Neuronal stem cell (in vitro differentiated cells): Measurements from ENCODE around the gene RNF214.

Experiments
- DNase-seq: peaks from one replicate; pipeline ENCODE4 v3.0.0-alpha.2; 2013; ENCODE audit warnings: low spot score
- H2AFZ ChIP-seq: one replicate; pipeline ENCODE4 v1.6.1; 2013; ENCODE audit warnings: mild to moderate bottlenecking, low read length, inconsistent platforms
- H2AK5ac ChIP-seq: 2 replicates; pipeline ENCODE4 v1.6.1; 2013; ENCODE audit warnings: low read depth, mild to moderate bottlenecking, inconsistent platforms, low read length, moderate library complexity, mixed read lengths
- H2BK120ac ChIP-seq: 2 replicates; pipeline ENCODE4 v1.6.1; 2013; ENCODE audit warnings: low read depth, mild to moderate bottlenecking, inconsistent platforms, low read length, moderate library complexity, mixed read lengths
- H2BK12ac ChIP-seq: one replicate; pipeline ENCODE4 v1.6.1; 2013; ENCODE audit warnings: low read length, inconsistent platforms
- H2BK15ac ChIP-seq: 2 replicates; pipeline ENCODE4 v1.6.1; 2013; ENCODE audit warnings: mild to moderate bottlenecking, low read length, inconsistent platforms, mixed read lengths
- H2BK5ac ChIP-seq: one replicate; pipeline ENCODE4 v1.6.1; 2013; ENCODE audit warnings: inconsistent platforms, mild to moderate bottlenecking, low read length, moderate library complexity
- H3K14ac ChIP-seq: one replicate; pipeline ENCODE4 v1.6.1; 2013; ENCODE audit warnings: low read length, inconsistent platforms
- H3K18ac ChIP-seq: 2 replicates; pipeline ENCODE4 v1.6.1; 2013; ENCODE audit warnings: low read length, inconsistent platforms
- H3K23ac ChIP-seq: 2 replicates; pipeline ENCODE4 v1.6.1; 2013; ENCODE audit warnings: low read depth, mild to moderate bottlenecking, mixed read lengths, low read length, inconsistent platforms; ENCODE audit not compliant: poor library complexity
- H3K27ac ChIP-seq: replicated peaks from 3 replicates; pipeline ENCODE4 v1.5.1; 2013; ENCODE audit warnings: low read length, inconsistent platforms
- H3K27me3 ChIP-seq, 3 experiments: 2 replicates each; pipeline ENCODE4 v1.6.1; 2013; ENCODE audit warnings: low read length in 3 of 3, mild to moderate bottlenecking in 2 of 3, inconsistent platforms in 1 of 3, low read depth in 1 of 3, mixed read lengths in 1 of 3, moderate library complexity in 1 of 3; ENCODE audit not compliant: control insufficient read depth in 3 of 3, insufficient read depth in 3 of 3
- H3K36me3 ChIP-seq, 2 donors: replicated peaks in 1 of 2; 2 replicates each; pipeline ENCODE4 v1.6.1; 2013; ENCODE audit warnings: low read length in 2 of 2; ENCODE audit not compliant: control insufficient read depth in 2 of 2, insufficient read depth in 2 of 2
- H3K4ac ChIP-seq: 2 replicates; pipeline ENCODE4 v1.6.1; 2013; ENCODE audit warnings: inconsistent platforms, mild to moderate bottlenecking, low read length, moderate library complexity
- H3K4me1 ChIP-seq, 2 donors: 1 replicate in 1 of 2; 2 replicates in 1 of 2; pipeline ENCODE4 v1.6.1; 2013; ENCODE audit warnings: low read length in 2 of 2, low read depth in 1 of 2; ENCODE audit not compliant: control insufficient read depth in 2 of 2, insufficient read depth in 1 of 2
- H3K4me2 ChIP-seq: one replicate; pipeline ENCODE4 v1.6.1; 2013; ENCODE audit warnings: mild to moderate bottlenecking, low read length, inconsistent platforms; ENCODE audit not compliant: insufficient read depth, poor library complexity, severe bottlenecking
- H3K4me3 ChIP-seq, 2 donors: 2 replicates each; pipeline ENCODE4 v1.5.1; 2013; ENCODE audit warnings: low read length in 2 of 2, mild to moderate bottlenecking in 2 of 2, inconsistent platforms in 1 of 2, moderate library complexity in 1 of 2
- H3K79me1 ChIP-seq: one replicate; pipeline ENCODE4 v1.6.1; 2013; ENCODE audit warnings: low read depth, mild to moderate bottlenecking, inconsistent platforms, low read length, moderate library complexity
- H3K9ac ChIP-seq: one replicate; pipeline ENCODE4 v1.6.1; 2013; ENCODE audit warnings: mild to moderate bottlenecking, low read depth, low read length, inconsistent platforms; ENCODE audit not compliant: poor library complexity
- H3K9me3 ChIP-seq, 2 donors: replicated peaks in 1 of 2; 2 replicates each; pipeline versions ENCODE3 to v1.6.1; 2013; ENCODE audit warnings: low read length in 2 of 2, mild to moderate bottlenecking in 2 of 2, inconsistent platforms in 1 of 2, low read depth in 1 of 2, mixed read lengths in 1 of 2, moderate library complexity in 1 of 2; ENCODE audit not compliant: control insufficient read depth in 2 of 2, insufficient read depth in 1 of 2
- H4K8ac ChIP-seq: one replicate; pipeline ENCODE4 v1.6.1; 2013; ENCODE audit warnings: low read depth, mild to moderate bottlenecking, inconsistent platforms, low read length, moderate library complexity
- H4K91ac ChIP-seq: one replicate; pipeline ENCODE4 v1.6.1; 2013; ENCODE audit warnings: low read length, low read depth, mild to moderate bottlenecking, inconsistent platforms; ENCODE audit not compliant: poor library complexity
- WGBS, 2 donors: extraction: QIAGEN DNeasy Blood & Tissue Kit; methylation state at CpG; one replicate each; pipeline ENCODE4 v1.1.7; 2013; ENCODE audit warnings: missing lambda C conversion rate in 2 of 2, mixed read lengths in 1 of 2; ENCODE audit not compliant: insufficient read length in 2 of 2, insufficient replicate concordance in 1 of 2; ENCODE audit errors: extremely low coverage in 2 of 2; 5-methylcytosine and 5-hydroxymethylcytosine counted together

Gene RNF214

DNA sequence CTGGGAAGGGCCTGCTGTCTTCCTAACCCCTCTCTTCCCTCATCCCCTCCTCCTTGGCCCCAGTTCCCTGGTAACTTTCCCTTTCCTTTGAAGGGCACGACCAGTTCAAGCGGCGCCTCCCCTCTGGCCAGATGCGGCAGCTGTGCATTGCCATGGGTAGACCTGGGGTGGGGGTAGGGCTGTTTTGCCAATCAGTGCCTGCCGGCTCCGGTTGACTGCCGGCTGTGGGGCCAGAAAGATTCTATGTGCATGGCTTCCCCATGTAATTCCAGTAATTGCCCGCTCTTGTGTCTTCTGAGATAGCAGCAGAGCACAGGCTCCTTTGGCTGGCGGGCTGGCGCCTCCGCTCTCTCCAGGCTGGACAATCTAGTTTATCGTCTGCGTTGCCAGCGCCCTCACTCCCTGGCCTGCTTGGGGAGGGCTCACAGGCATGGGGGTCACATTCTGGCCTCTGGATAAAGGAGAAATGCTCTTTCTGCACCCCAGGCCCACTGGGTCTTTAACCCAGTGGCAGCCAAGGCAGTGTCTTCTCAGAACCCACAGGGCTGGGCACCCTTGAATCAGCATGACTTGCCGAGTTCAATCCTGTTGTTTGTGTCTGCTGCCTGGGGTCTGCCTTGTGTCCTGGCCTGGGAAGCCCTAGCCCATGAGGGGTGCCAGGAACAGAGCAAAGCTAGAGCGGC is 44.5 kb upstream of the RNF214 start:
- H2BK12ac ChIP-seq: no peak overlapping the region
- WGBS, 2 donors: no CpG with 5 or more reads among the region's 16 CpGs
- H3K4me1 ChIP-seq: no peaks in the 10 kb centered on the region
- H3K4me2 ChIP-seq: no peak overlapping the region
- H3K27ac ChIP-seq: no peak overlapping the region
- no peak overlapping the region for H2AFZ ChIP-seq
- no peak overlapping the region for H2BK120ac ChIP-seq
- H3K18ac ChIP-seq: no peak overlapping the region
- H2AK5ac ChIP-seq: no peak overlapping the region
- no peak overlapping the region for H3K9ac ChIP-seq
- DNase-seq: no peak
- no peaks in the 10 kb centered on the region for H3K9me3 ChIP-seq
- H2BK5ac ChIP-seq: no peak overlapping the region
- H3K23ac ChIP-seq: no peak overlapping the region
- no peak overlapping the region for H4K8ac ChIP-seq
- no peaks in the 10 kb centered on the region for H3K79me1 ChIP-seq
- no peak overlapping the region for H3K4me3 ChIP-seq
- no peak overlapping the region for H3K4ac ChIP-seq
- no peaks in the 10 kb centered on the region for H3K27me3 ChIP-seq
- no peak overlapping the region for H4K91ac ChIP-seq
- H2BK15ac ChIP-seq: no peak overlapping the region
- no peak overlapping the region for H3K14ac ChIP-seq
- H3K36me3 ChIP-seq: peaks cover 13 to 52% of the 10 kb centered on the region in 2 donors

DNA sequence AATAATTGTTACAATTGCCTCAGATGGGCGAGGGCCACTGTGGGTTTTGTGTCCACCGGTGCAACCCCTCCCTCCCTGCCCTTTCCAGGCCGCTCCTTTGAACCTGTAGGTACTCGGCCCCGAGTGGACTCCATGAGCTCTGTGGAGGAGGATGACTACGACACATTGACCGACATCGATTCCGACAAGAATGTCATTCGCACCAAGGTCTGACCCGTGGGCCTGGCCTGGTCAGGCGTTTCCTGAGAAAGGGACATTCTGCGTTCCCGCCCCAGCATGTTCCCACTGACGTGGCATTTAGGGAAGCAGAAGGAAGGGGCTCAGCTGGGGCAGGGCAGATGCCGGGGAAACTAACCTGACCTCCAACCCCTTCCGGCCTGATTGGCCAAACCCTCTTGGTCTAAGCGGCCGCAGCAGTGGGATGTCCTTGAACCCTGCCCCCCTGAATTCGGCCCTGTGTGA is 43.8 kb upstream of the RNF214 start:
- no peak overlapping the region for H4K91ac ChIP-seq
- H3K23ac ChIP-seq: no peak overlapping the region
- H2BK15ac ChIP-seq: no peak overlapping the region
- no peak overlapping the region for H3K4ac ChIP-seq
- no peak overlapping the region for H3K14ac ChIP-seq
- H2BK5ac ChIP-seq: no peak overlapping the region
- WGBS, 2 donors: no CpG with 5 or more reads among the region's 20 CpGs
- H3K4me2 ChIP-seq: no peak overlapping the region
- no peaks in the 10 kb centered on the region for H3K4me1 ChIP-seq
- H3K18ac ChIP-seq: no peak overlapping the region
- no peak overlapping the region for H4K8ac ChIP-seq
- H3K27me3 ChIP-seq: no peaks in the 10 kb centered on the region
- no peak overlapping the region for H2AFZ ChIP-seq
- no peak overlapping the region for H3K27ac ChIP-seq
- no peak overlapping the region for H2AK5ac ChIP-seq
- DNase-seq: no peak
- H2BK12ac ChIP-seq: no peak overlapping the region
- H3K36me3 ChIP-seq: peaks cover 15 to 53% of the 10 kb centered on the region in 2 donors
- no peak overlapping the region for H2BK120ac ChIP-seq
- no peak overlapping the region for H3K4me3 ChIP-seq
- H3K9ac ChIP-seq: no peak overlapping the region
- H3K9me3 ChIP-seq: no peaks in the 10 kb centered on the region
- no peaks in the 10 kb centered on the region for H3K79me1 ChIP-seq

DNA sequence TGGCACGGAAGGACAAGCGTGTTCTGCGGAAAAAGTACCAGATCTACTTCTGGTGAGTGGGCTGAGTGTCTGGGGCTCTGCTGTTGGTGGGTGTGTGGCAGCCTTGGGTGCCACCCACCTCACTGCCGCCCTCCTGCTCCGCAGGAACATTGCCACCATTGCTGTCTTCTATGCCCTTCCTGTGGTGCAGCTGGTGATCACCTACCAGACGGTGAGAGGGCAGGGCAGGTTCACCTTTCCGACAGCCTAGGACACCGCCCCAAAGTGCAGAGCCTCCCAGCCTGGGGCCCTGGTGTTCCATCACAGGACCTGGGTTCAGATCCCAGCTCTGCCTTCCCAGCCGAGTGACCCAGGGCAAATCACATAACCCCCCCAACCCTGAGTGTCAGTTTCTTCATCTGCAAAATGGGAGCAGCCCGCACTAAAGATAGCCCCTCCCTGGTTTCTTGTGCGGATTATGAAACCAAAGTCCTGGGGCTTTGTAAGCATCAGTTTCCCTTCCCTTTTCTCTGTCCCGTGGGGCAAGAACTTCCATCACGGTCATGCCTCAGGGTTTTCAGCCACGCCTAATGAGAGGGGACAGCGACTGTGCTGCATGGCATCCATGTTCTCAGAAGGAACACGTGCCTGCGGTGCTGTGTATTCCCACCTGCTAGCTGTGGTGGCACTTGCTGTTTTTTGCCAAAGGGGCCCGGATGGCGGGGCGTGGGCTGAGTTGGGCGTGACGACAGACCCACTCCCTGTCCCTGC is 43.1 kb upstream of the RNF214 start:
- Histone ChIP-seq H2BK12ac (no peak overlapping the region), H3K4me3 (no peak overlapping the region), H3K9me3 (no peaks in the 10 kb centered on the region), H2BK120ac (no peak overlapping the region), H3K27me3 (no peaks in the 10 kb centered on the region), H3K14ac (no peak overlapping the region), H2AK5ac (no peak overlapping the region), H2AFZ (no peak overlapping the region), H2BK5ac (no peak overlapping the region), H3K79me1 (no peaks in the 10 kb centered on the region), H4K91ac (no peak overlapping the region), H3K23ac (no peak overlapping the region), H3K27ac (no peak overlapping the region), H3K4me2 (no peak overlapping the region), H3K4ac (no peak overlapping the region), H3K18ac (no peak overlapping the region), H4K8ac (no peak overlapping the region), H3K36me3 (peaks cover 17 to 50% of the 10 kb centered on the region in 2 donors), H2BK15ac (no peak overlapping the region), H3K9ac (peak overlapping the region; percentile 53), H3K4me1 (no peaks in the 10 kb centered on the region)
- no CpG with 5 or more reads among the region's 22 CpGs for WGBS, 2 donors
- DNase-seq: no peak

DNA sequence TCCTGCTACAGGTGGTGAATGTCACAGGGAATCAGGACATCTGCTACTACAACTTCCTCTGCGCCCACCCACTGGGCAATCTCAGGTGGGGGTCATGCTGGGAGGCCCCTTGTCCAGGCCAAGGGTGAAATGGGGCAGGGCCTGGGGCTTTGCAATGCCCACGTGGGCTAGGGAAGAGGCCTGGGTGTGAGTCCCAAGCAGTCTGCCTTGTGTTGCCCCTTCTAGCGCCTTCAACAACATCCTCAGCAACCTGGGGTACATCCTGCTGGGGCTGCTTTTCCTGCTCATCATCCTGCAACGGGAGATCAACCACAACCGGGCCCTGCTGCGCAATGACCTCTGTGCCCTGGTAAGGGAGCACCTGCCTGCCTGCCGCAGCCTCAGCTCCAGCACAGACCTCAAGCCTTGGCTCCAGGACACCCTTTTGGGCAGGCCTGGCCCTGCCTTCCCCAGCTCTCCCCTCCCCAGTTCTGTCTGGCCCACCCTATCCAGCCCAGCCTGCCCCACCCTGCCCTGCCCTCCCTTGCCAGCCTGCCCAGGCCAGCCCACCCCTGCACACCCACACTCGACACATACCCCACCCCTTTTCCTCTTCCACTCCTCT is 42.4 kb upstream of the RNF214 start:
- Histone ChIP-seq H4K8ac (no peak overlapping the region), H2BK12ac (no peak overlapping the region)
- DNase-seq: no peak

More for the DNA sequence above, 42.4 kb upstream of the RNF214 start:
- H2AK5ac ChIP-seq: no peak overlapping the region
- no CpG with 5 or more reads among the region's 8 CpGs for WGBS, 2 donors
- H3K14ac ChIP-seq: no peak overlapping the region
- no peak overlapping the region for H3K4me2 ChIP-seq
- no peak overlapping the region for H3K23ac ChIP-seq
- H3K18ac ChIP-seq: no peak overlapping the region
- H4K91ac ChIP-seq: no peak overlapping the region
- H3K9ac ChIP-seq: peak overlapping the region; percentile 38
- H2BK15ac ChIP-seq: no peak overlapping the region
- no peak overlapping the region for H3K4ac ChIP-seq
- H2AFZ ChIP-seq: no peak overlapping the region
- H3K9me3 ChIP-seq: no peaks in the 10 kb centered on the region
- H3K27ac ChIP-seq: no peak overlapping the region
- no peak overlapping the region for H3K4me3 ChIP-seq
- no peak overlapping the region for H2BK5ac ChIP-seq
- H3K4me1 ChIP-seq: no peaks in the 10 kb centered on the region
- no peaks in the 10 kb centered on the region for H3K79me1 ChIP-seq
- no peak overlapping the region for H2BK120ac ChIP-seq
- no peaks in the 10 kb centered on the region for H3K27me3 ChIP-seq
- peaks cover 17 to 50% of the 10 kb centered on the region in 2 donors for H3K36me3 ChIP-seq
